Raji (cell line): ENCODE measurements around the gene FAM98B.

Experiments used
- POLR2A ChIP-seq: IDR thresholded peaks from 2 replicates; pipeline ENCODE4 v1.6.1; 2011; ENCODE audit warnings: low read depth, low read length, control low read depth; ENCODE audit not compliant: insufficient read depth

Gene FAM98B

GRCh38 chr15:38481113-38481512 lies 27.2 kb downstream of the FAM98B start:
- no peak for TF ChIP-seq POLR2A

DNA sequence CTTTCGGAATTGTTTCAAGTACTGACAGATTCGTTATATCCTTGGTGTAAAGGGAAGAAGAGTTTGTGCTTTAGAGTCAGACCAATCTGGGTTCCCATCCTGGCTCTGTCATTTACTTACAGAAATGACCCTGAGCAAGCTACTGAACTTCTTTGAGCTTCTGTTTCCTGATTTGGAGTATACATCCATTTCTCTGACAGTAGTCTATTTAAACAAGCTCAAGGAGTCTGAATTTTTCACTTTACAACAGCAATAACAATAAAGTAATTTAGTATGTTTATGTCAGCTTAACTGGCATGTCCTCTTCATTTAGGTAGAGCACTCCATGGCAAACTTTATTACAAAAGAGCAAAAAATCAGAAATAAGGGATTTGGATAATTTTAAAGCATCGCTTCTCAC lies 27.8 kb downstream of the FAM98B start:
- no peak for TF ChIP-seq POLR2A

DNA sequence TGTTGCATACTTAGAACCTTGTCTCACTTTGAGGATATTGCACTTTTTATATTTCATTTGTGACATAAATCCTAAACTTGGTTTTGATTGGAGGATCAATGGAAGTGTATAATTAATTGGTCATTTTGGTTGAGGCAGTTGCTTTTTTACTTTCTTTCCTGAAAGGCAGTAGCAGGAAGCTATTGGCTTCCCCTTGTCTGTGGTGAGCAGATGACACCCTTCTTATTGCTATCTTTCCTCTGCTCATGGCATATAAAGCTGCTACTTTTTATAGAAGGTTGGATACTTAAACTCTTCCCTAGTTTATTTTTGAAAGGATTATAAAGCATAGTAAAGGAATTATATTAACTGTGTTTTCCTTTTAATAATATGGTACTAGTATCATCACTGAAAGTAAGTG lies 28.6 kb downstream of the FAM98B start:
- TF ChIP-seq POLR2A: no peak

- no peak for TF ChIP-seq POLR2A
Measured at GRCh38 chr15:38486936-38487335, 33.0 kb downstream of the FAM98B start.

DNA sequence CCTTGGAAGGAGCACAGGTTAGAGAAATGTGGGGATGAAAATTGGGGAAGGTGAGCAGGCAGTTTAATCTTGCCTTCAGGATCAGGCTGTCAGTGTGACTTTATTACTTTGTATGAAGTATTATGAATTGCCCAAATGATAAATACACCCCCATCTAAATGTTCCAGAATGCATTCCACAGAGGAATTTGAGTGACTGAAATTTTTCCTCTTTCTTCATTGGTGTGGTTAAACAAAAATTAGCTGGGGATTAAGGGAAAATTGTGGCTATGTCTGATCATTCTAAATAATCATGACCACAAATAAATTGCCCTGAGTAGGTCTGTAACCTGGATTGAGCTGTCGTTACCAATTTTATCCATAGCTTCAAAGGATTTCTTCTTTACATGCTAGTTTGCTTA lies 33.5 kb downstream of the FAM98B start:
- TF ChIP-seq POLR2A: no peak

DNA sequence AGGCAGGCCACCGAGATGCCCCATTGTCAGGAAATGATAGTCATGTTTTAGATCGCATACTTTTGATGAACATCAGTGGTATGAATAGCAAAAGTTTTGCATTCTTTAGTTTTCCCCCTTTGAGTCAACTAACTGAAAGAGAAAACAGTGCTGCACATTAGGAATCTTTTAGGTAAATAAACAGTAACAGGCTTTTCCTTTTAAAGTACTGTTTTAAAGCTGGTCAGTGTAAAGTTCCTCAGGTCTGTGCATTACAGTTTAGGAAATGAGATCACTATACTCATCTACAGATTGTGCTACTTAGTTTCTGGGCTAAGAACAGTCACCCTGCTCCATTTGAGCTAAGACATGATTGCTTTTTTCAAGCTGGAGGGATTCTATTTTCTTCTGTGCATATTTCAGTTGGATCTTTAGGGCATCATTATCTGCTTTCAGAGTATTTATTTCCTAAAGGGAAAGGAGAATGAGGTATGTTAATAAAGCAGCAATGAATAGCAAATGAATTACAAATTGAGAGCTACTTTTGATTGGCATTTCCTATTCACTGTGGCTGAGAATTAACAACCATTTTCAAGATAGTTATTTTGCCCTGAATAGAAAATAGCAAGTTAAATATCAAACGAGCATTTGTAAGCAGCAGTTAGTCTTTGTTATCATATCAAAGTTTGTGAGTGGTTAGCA lies 36.5 kb downstream of the FAM98B start:
- no peak for TF ChIP-seq POLR2A

DNA sequence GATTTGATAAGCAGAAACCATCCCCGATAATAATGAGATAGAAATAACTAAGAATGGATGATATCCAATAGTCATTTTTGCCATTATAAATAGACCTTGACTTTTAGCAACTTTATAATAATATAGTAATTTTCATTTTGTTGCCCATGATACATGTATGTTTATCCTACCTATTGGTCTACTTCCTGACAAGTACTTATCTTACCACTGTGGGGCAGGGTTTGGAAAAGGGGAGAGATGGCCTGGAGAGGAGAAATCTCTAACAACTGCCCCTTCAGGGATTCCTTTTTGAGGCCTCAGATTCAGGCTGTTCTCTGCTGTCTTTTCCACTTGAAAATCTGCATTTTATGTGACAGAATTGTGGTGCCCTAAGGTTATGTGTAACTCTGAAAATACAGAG lies 42.2 kb downstream of the FAM98B start:
- no peak for TF ChIP-seq POLR2A

GRCh38 chr15:38499651-38500050 lies 45.7 kb downstream of the FAM98B start:
- TF ChIP-seq POLR2A: no peak

GRCh38 chr15:38503496-38503895 lies 49.6 kb downstream of the FAM98B start:
- TF ChIP-seq POLR2A: no peak

DNA sequence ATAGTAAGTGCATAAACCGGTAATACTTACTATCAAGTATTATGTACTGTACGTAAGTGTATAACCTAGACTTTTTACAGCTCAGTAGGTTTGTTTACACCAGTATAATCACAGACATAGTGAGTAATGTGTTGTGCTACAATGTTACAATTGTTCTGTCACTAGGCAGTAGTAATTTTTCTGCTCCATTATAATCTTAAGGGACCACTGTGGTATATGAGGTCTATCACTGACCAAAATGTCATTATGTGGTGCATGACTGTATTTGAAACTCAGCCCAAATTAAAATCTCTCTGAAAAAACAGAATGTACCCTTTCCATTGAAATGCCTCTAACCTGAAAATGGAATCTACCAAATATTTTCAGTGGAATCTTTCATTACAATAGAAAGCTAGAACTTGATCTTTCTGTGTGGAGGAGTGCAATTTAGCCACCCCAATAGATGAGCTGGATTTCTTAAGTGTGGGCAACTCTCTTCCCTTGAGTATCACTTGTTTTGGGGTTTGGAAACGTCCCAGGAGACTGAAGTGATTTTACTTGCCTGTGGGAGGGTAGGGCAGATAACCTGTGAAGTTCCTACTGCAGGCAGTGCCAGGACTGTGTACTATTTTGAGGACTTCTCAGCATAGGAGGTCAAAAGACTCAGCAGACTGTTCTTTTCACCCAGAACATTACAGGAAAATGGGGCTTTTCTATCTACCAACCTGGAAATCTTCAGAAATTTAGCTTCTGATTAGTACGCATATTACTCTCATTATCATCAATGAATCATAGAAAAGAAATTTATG lies 50.9 kb downstream of the FAM98B start:
- TF ChIP-seq POLR2A: no peak

- no peak for TF ChIP-seq POLR2A
Measured at GRCh38 chr15:38506997-38507396, 53.1 kb downstream of the FAM98B start.

DNA sequence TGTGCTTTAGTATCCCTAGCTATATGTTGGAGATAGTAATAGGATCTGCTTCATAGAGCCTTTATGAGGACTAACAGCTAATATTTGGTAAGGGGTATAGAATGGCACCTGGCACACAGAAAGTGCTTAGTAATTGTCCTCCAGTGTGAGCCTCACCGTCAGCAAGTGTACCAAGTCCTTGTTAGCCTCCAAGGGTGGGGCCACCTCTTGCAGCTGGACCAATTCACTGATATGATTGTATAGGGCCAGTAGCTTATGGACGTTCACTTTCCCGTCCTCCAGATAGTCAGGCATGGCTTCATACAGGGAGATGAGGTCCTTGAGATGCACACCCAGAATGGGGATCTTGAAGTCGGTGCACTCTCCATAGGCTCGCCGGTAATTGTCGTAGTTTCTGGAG lies 53.6 kb downstream of the FAM98B start:
- no peak for TF ChIP-seq POLR2A

GRCh38 chr15:38508647-38509046 lies 54.7 kb downstream of the FAM98B start:
- no peak for TF ChIP-seq POLR2A

GRCh38 chr15:38509152-38509551 lies 55.2 kb downstream of the FAM98B start:
- no peak for TF ChIP-seq POLR2A

DNA sequence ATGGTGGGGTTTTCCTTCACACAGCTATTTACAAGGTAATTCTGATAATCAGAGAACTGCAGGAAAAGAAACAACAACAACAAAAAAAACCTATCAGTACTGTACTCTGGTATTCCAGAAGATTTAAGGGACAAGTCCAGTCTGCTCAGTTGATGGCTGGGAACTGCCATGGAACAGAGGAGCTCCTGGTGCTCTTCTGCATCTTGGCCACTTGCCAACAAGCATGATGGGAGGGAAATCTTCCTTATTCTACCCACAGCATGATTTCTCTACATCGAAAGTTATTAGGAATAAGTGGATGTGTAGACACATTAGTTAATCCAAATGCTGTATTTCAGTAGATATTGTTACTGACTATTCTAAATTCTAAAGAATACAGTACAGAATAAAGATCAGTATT lies 59.0 kb downstream of the FAM98B start:
- TF ChIP-seq POLR2A: no peak

GRCh38 chr15:38514601-38515000 lies 60.7 kb downstream of the FAM98B start:
- no peak for TF ChIP-seq POLR2A
